ENCODE results near the gene SESTD1.

Gene SESTD1

DNA sequence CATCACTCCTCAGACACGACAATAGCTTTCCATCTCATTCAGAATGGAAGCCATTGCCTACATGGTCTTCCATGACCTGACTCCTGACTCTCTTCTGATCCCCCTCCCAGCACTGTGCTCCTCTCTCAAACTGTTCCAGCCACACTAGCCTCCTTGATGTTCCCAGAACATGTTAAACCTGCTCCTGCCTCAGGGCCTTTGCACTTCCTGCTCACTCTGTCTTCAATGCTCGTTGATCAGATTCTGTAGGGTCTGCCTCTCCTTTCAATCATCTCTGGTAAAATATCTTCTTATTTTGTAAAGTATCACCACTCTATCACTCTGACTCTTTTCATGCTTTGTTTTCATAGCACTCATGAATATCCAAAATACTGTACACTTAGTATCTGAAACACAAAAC lies 84.9 kb downstream of the SESTD1 start:
- H2BK120ac ChIP-seq (ENCODE audit: low read depth, low read length): no peak overlapping the region
- WGBS: 94% methylated on average over 2 of the region's 2 CpGs
- H2BK12ac ChIP-seq (ENCODE audit: low read length in 2 of 2): peak overlapping the region in 1 of 2 experiments; percentile 3
- no peak overlapping the region for H4K8ac ChIP-seq (ENCODE audit: low read length)
- H3K4me1 ChIP-seq (ENCODE audit: control insufficient read depth, insufficient read depth, low read depth, low read length): peaks cover 5% of the 10 kb centered on the region
- DNase-seq: no peak
- H3K27ac ChIP-seq (ENCODE audit: low read length, poor library complexity, severe bottlenecking): peak overlapping the region; percentile 68
- no peak overlapping the region for H2AFZ ChIP-seq (ENCODE audit: low read depth, low read length)
- no peaks in the 10 kb centered on the region for H3K27me3 ChIP-seq (ENCODE audit: control insufficient read depth in 1 of 2, insufficient read depth in 1 of 2, low read length in 2 of 2)
- peak overlapping the region in 1 of 2 experiments; percentile 13 for H3K4ac ChIP-seq (ENCODE audit: low read depth in 1 of 2, low read length in 2 of 2)
- no peak overlapping the region for H3K18ac ChIP-seq (ENCODE audit: low read depth in 1 of 2, low read length in 2 of 2)
- peaks cover 8% of the 10 kb centered on the region for H3K79me1 ChIP-seq (replicated peaks; ENCODE audit: low read length, poor library complexity, severe bottlenecking)
- peak overlapping the region; percentile 88 for H2AK5ac ChIP-seq (ENCODE audit: low read length, severe bottlenecking)
- no peak overlapping the region for H2BK15ac ChIP-seq (ENCODE audit: low read depth, poor library complexity, severe bottlenecking)
- peak overlapping the region; percentile 77 for H2BK5ac ChIP-seq (ENCODE audit: low read depth, low read length, poor library complexity, severe bottlenecking)
- H3K14ac ChIP-seq (ENCODE audit: low read length in 2 of 2): no peak overlapping the region
- H3K4me2 ChIP-seq (ENCODE audit: low read length, poor library complexity, severe bottlenecking): no peak overlapping the region
- peaks cover 0 to 68% of the 10 kb centered on the region in 2 experiments for H3K36me3 ChIP-seq (ENCODE audit: control insufficient read depth in 1 of 2, insufficient read depth in 2 of 2, low read depth in 1 of 2, low read length in 2 of 2)
- no peak overlapping the region for H3K23ac ChIP-seq (ENCODE audit: low read length in 2 of 2)
- no peak overlapping the region for H4K91ac ChIP-seq (ENCODE audit: low read length)
- H3K9me3 ChIP-seq (ENCODE audit: control insufficient read depth, low read length): no peaks in the 10 kb centered on the region
- no peak overlapping the region for H3K4me3 ChIP-seq (ENCODE audit: insufficient read depth in 1 of 2, low read depth in 1 of 2, low read length in 2 of 2)
- no peak overlapping the region for H3K9ac ChIP-seq (ENCODE audit: low read length)

DNA sequence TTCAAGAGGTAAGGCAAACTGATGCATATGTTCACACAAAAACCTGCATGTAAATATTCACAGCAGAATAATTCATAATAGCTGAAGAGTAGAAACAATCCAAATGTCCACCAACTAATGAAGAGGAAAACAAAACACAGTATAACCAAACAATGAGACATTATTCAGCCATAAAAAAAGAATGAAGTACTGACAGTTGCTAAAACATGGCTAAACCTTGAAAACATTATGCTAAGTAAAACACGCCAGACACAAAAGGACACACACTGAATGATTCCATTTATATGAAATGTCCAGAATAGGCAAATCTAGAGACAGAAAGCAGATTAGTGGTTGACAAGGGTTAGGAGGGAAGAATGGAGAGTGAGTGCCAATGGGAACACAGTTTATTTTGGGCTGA lies 86.9 kb downstream of the SESTD1 start:
- Histone ChIP-seq H2AFZ (ENCODE audit: low read depth, low read length) (no peak overlapping the region), H3K18ac (ENCODE audit: low read depth in 1 of 2, low read length in 2 of 2) (no peak overlapping the region), H2BK120ac (ENCODE audit: low read depth, low read length) (no peak overlapping the region), H3K27me3 (ENCODE audit: control insufficient read depth in 1 of 2, insufficient read depth in 1 of 2, low read length in 2 of 2) (no peaks in the 10 kb centered on the region), H3K4ac (ENCODE audit: low read depth in 1 of 2, low read length in 2 of 2) (no peak overlapping the region), H2BK15ac (ENCODE audit: low read depth, poor library complexity, severe bottlenecking) (no peak overlapping the region), H4K91ac (ENCODE audit: low read length) (no peak overlapping the region), H3K9ac (ENCODE audit: low read length) (no peak overlapping the region), H2BK5ac (ENCODE audit: low read depth, low read length, poor library complexity, severe bottlenecking) (no peak overlapping the region), H3K27ac (ENCODE audit: low read length, poor library complexity, severe bottlenecking) (peak overlapping the region; percentile 59), H3K14ac (ENCODE audit: low read length in 2 of 2) (no peak overlapping the region), H3K9me3 (ENCODE audit: control insufficient read depth, low read length) (no peaks in the 10 kb centered on the region), H3K36me3 (ENCODE audit: control insufficient read depth in 1 of 2, insufficient read depth in 2 of 2, low read depth in 1 of 2, low read length in 2 of 2) (peaks cover 3 to 86% of the 10 kb centered on the region in 2 experiments), H4K8ac (ENCODE audit: low read length) (no peak overlapping the region), H2BK12ac (ENCODE audit: low read length in 2 of 2) (no peak overlapping the region), H3K23ac (ENCODE audit: low read length in 2 of 2) (no peak overlapping the region), H2AK5ac (ENCODE audit: low read length, severe bottlenecking) (no peak overlapping the region), H3K4me3 (ENCODE audit: insufficient read depth in 1 of 2, low read depth in 1 of 2, low read length in 2 of 2) (no peak overlapping the region), H3K4me1 (ENCODE audit: control insufficient read depth, insufficient read depth, low read depth, low read length) (peaks cover 5% of the 10 kb centered on the region), H3K79me1 (replicated peaks; ENCODE audit: low read length, poor library complexity, severe bottlenecking) (peaks cover 9% of the 10 kb centered on the region), H3K4me2 (ENCODE audit: low read length, poor library complexity, severe bottlenecking) (no peak overlapping the region)
- no CpG with 5 or more reads among the region's 1 CpG for WGBS
- no peak for DNase-seq

DNA sequence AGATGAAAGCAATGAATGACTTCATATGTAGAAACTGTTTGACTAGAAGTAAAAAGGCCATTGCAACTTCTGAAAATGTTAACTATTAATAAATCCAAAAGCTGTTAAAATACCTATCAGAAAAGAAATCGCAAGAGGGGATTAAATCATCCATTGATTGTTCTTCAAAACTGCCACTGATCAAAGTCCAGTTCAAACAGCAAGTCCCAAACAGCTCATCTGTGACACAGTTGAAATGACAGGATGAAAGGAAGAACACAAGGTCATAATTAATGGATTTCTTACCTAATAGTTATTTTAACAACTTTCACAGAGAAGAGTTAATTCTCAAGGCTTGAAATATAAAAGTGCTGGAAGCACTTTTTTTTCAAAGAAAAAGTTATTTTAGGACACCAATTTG lies 90.4 kb downstream of the SESTD1 start:
- Histone ChIP-seq H2BK15ac (ENCODE audit: low read depth, poor library complexity, severe bottlenecking) (no peak overlapping the region), H2AFZ (ENCODE audit: low read depth, low read length) (no peak overlapping the region), H3K27me3 (ENCODE audit: control insufficient read depth in 1 of 2, insufficient read depth in 1 of 2, low read length in 2 of 2) (no peaks in the 10 kb centered on the region), H3K4me1 (ENCODE audit: control insufficient read depth, insufficient read depth, low read depth, low read length) (no peaks in the 10 kb centered on the region), H3K4ac (ENCODE audit: low read depth in 1 of 2, low read length in 2 of 2) (no peak overlapping the region), H4K91ac (ENCODE audit: low read length) (no peak overlapping the region), H4K8ac (ENCODE audit: low read length) (no peak overlapping the region), H3K79me1 (replicated peaks; ENCODE audit: low read length, poor library complexity, severe bottlenecking) (peaks cover 12% of the 10 kb centered on the region), H2AK5ac (ENCODE audit: low read length, severe bottlenecking) (no peak overlapping the region), H3K27ac (ENCODE audit: low read length, poor library complexity, severe bottlenecking) (no peak overlapping the region), H3K23ac (ENCODE audit: low read length in 2 of 2) (no peak overlapping the region), H2BK12ac (ENCODE audit: low read length in 2 of 2) (no peak overlapping the region), H3K36me3 (ENCODE audit: control insufficient read depth in 1 of 2, insufficient read depth in 2 of 2, low read depth in 1 of 2, low read length in 2 of 2) (peaks cover 3 to 83% of the 10 kb centered on the region in 2 experiments), H3K18ac (ENCODE audit: low read depth in 1 of 2, low read length in 2 of 2) (no peak overlapping the region), H3K9ac (ENCODE audit: low read length) (no peak overlapping the region), H3K4me3 (ENCODE audit: insufficient read depth in 1 of 2, low read depth in 1 of 2, low read length in 2 of 2) (no peak overlapping the region), H3K4me2 (ENCODE audit: low read length, poor library complexity, severe bottlenecking) (no peak overlapping the region), H2BK5ac (ENCODE audit: low read depth, low read length, poor library complexity, severe bottlenecking) (no peak overlapping the region), H2BK120ac (ENCODE audit: low read depth, low read length) (no peak overlapping the region), H3K9me3 (ENCODE audit: control insufficient read depth, low read length) (no peaks in the 10 kb centered on the region), H3K14ac (ENCODE audit: low read length in 2 of 2) (no peak overlapping the region)
- WGBS: no CpG with 5 or more reads among the region's 1 CpG
- no peak for DNase-seq

DNA sequence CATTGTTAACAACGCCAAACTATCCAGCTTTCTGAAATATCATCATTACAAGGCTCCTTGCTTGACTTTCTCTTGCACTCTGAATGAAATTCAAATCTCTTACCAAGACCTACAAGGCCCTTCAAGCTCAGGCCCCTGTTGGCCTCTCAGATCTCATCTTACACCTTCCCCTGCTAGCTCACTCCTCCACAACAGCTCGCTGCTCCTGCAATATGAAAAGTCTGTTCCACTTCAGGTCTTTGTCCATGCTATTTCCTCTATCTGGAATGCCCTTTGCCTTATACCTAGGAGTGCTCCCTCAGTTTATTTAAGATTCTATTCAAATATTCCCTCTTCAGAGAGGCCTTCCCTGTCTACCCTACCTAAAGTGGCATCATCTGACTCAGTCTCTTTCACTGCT lies 91.7 kb downstream of the SESTD1 start:
- H3K36me3 ChIP-seq (ENCODE audit: control insufficient read depth in 1 of 2, insufficient read depth in 2 of 2, low read depth in 1 of 2, low read length in 2 of 2): peaks cover 3 to 82% of the 10 kb centered on the region in 2 experiments
- H2BK5ac ChIP-seq (ENCODE audit: low read depth, low read length, poor library complexity, severe bottlenecking): no peak overlapping the region
- H3K4me3 ChIP-seq (ENCODE audit: insufficient read depth in 1 of 2, low read depth in 1 of 2, low read length in 2 of 2): no peak overlapping the region
- no peak overlapping the region for H2BK12ac ChIP-seq (ENCODE audit: low read length in 2 of 2)
- no peak overlapping the region for H3K23ac ChIP-seq (ENCODE audit: low read length in 2 of 2)
- no peak overlapping the region for H3K4me2 ChIP-seq (ENCODE audit: low read length, poor library complexity, severe bottlenecking)
- no peak overlapping the region for H3K4ac ChIP-seq (ENCODE audit: low read depth in 1 of 2, low read length in 2 of 2)
- no peak overlapping the region for H4K8ac ChIP-seq (ENCODE audit: low read length)
- no peak overlapping the region for H3K27ac ChIP-seq (ENCODE audit: low read length, poor library complexity, severe bottlenecking)
- no peaks in the 10 kb centered on the region for H3K27me3 ChIP-seq (ENCODE audit: control insufficient read depth in 1 of 2, insufficient read depth in 1 of 2, low read length in 2 of 2)
- no peaks in the 10 kb centered on the region for H3K9me3 ChIP-seq (ENCODE audit: control insufficient read depth, low read length)
- H2AFZ ChIP-seq (ENCODE audit: low read depth, low read length): no peak overlapping the region
- no peak overlapping the region for H3K18ac ChIP-seq (ENCODE audit: low read depth in 1 of 2, low read length in 2 of 2)
- peaks cover 7% of the 10 kb centered on the region for H3K79me1 ChIP-seq (replicated peaks; ENCODE audit: low read length, poor library complexity, severe bottlenecking)
- no peak overlapping the region for H2BK120ac ChIP-seq (ENCODE audit: low read depth, low read length)
- no peaks in the 10 kb centered on the region for H3K4me1 ChIP-seq (ENCODE audit: control insufficient read depth, insufficient read depth, low read depth, low read length)
- no peak overlapping the region for H2BK15ac ChIP-seq (ENCODE audit: low read depth, poor library complexity, severe bottlenecking)
- WGBS: over 99% methylated on average over 2 of the region's 2 CpGs
- H2AK5ac ChIP-seq (ENCODE audit: low read length, severe bottlenecking): no peak overlapping the region
- no peak overlapping the region for H3K9ac ChIP-seq (ENCODE audit: low read length)
- DNase-seq: no peak
- no peak overlapping the region for H4K91ac ChIP-seq (ENCODE audit: low read length)
- H3K14ac ChIP-seq (ENCODE audit: low read length in 2 of 2): no peak overlapping the region
